CD14-positive monocyte (primary cell): ENCODE measurements around the gene MAP1LC3A. TPM values are rescaled to one million over a fixed set of nuclear protein-coding genes. Genes with fewer than 3 reads are reported as not detected.

Experiments
- DNase-seq, 3 donors: peaks; one replicate each; pipeline ENCODE4 v3.0.0-alpha.2; 2011 to 2022
- H2AFZ ChIP-seq: 2 replicates; pipeline ENCODE4 v1.6.0; 2012; ENCODE audit warnings: mild to moderate bottlenecking, low read depth, low read length, inconsistent platforms; ENCODE audit not compliant: insufficient read depth, poor library complexity, severe bottlenecking
- H3K27ac ChIP-seq, 2 donors: 1 replicate in 1 of 2; 2 replicates in 1 of 2; pipeline ENCODE4 v1.5.1; 2012 to 2013; ENCODE audit warnings: low read length in 2 of 2, control low read depth in 1 of 2, inconsistent platforms in 1 of 2, low read depth in 1 of 2, mild to moderate bottlenecking in 1 of 2
- H3K27me3 ChIP-seq, 2 donors: one replicate each; pipeline versions ENCODE4 v1.6.0 to v1.6.1; 2011 to 2013; ENCODE audit warnings: low read length in 2 of 2; ENCODE audit not compliant: control insufficient read depth in 2 of 2, insufficient read depth in 2 of 2
- H3K36me3 ChIP-seq, 2 donors: replicated peaks in 1 of 2; 1 replicate in 1 of 2; 2 replicates in 1 of 2; pipeline versions ENCODE4 v1.5.1 to v1.6.1; 2012 to 2013; ENCODE audit warnings: low read length in 2 of 2, control low read depth in 1 of 2, inconsistent platforms in 1 of 2, mild to moderate bottlenecking in 1 of 2; ENCODE audit not compliant: insufficient read depth in 2 of 2, control insufficient read depth in 1 of 2
- H3K4me1 ChIP-seq, 2 donors: 1 replicate in 1 of 2; 2 replicates in 1 of 2; pipeline versions ENCODE4 v1.5.1 to v1.6.1; 2012 to 2013; ENCODE audit warnings: low read length in 2 of 2, control low read depth in 1 of 2, inconsistent platforms in 1 of 2, mild to moderate bottlenecking in 1 of 2, moderate library complexity in 1 of 2; ENCODE audit not compliant: insufficient read depth in 2 of 2, control insufficient read depth in 1 of 2
- H3K4me2 ChIP-seq: replicated peaks from 2 replicates; pipeline ENCODE3; 2012; ENCODE audit warnings: low read length, moderate library complexity, mild to moderate bottlenecking; ENCODE audit not compliant: poor library complexity, severe bottlenecking; ENCODE audit errors: extremely low read depth
- H3K4me3 ChIP-seq, 3 experiments: fragments of 200-600 bp in 1 of 3; sonication (generic) in 1 of 3; replicated peaks in 1 of 3; 1 replicate in 2 of 3; 2 replicates in 1 of 3; pipeline ENCODE4 v1.5.1; 2011 to 2013; ENCODE audit warnings: low read length in 3 of 3, mild to moderate bottlenecking in 3 of 3, control low read depth in 2 of 3, low read depth in 2 of 3, inconsistent platforms in 1 of 3, moderate library complexity in 1 of 3
- H3K79me2 ChIP-seq: 2 replicates; pipeline ENCODE4 v1.6.0; 2012; ENCODE audit warnings: mild to moderate bottlenecking, control low read depth, inconsistent platforms, low read length, moderate library complexity; ENCODE audit not compliant: insufficient read depth
- H3K9ac ChIP-seq: 2 replicates; pipeline ENCODE4 v1.6.0; 2017; ENCODE audit warnings: low read length, mild to moderate bottlenecking; ENCODE audit not compliant: insufficient read depth, poor library complexity, severe bottlenecking
- H3K9me3 ChIP-seq, 2 donors: replicated peaks in 1 of 2; 1 replicate in 1 of 2; 2 replicates in 1 of 2; pipeline versions ENCODE4 v1.5.1 to v1.6.1; 2012 to 2013; ENCODE audit warnings: low read length in 2 of 2, control low read depth in 1 of 2; ENCODE audit not compliant: control insufficient read depth in 1 of 2, insufficient read depth in 1 of 2
- H4K20me1 ChIP-seq: 2 replicates; pipeline ENCODE4 v1.6.0; 2012; ENCODE audit warnings: mild to moderate bottlenecking, low read length, control low read depth, moderate library complexity; ENCODE audit not compliant: insufficient read depth
- H3K27ac Mint-ChIP-seq, 7 donors: one replicate each; pipeline ENCODE4 v1.8.0; 2020; ENCODE audit warnings: mild to moderate bottlenecking in 7 of 7, mixed read lengths in 7 of 7, moderate library complexity in 6 of 7, inconsistent platforms in 2 of 7
- H3K27me3 Mint-ChIP-seq, 3 donors: one replicate each; pipeline ENCODE4 v1.8.0; 2021 to 2022; ENCODE audit warnings: low read depth in 3 of 3, mild to moderate bottlenecking in 3 of 3, mixed read lengths in 3 of 3, moderate library complexity in 3 of 3, inconsistent platforms in 1 of 3
- H3K36me3 Mint-ChIP-seq, 2 donors: one replicate each; pipeline ENCODE4 v1.8.0; 2020; ENCODE audit warnings: mixed read lengths in 2 of 2, inconsistent platforms in 1 of 2, mild to moderate bottlenecking in 1 of 2
- H3K4me1 Mint-ChIP-seq: one replicate; pipeline ENCODE4 v1.8.0; 2020; ENCODE audit warnings: mild to moderate bottlenecking, mixed read lengths
- H3K4me3 Mint-ChIP-seq, 2 donors: one replicate each; pipeline ENCODE4 v1.8.0; 2020; ENCODE audit warnings: mild to moderate bottlenecking in 2 of 2, mixed read lengths in 2 of 2, moderate library complexity in 1 of 2
- H3K9me3 Mint-ChIP-seq, 7 donors: one replicate each; pipeline ENCODE4 v1.8.0; 2020 to 2022; ENCODE audit warnings: mixed read lengths in 7 of 7, mild to moderate bottlenecking in 6 of 7, moderate library complexity in 6 of 7, inconsistent platforms in 2 of 7
- WGBS: methylation state at CpG from one replicate; pipeline ENCODE4 v1.1.5; 2013; ENCODE audit warnings: missing lambda C conversion rate; ENCODE audit not compliant: insufficient coverage; 5-methylcytosine and 5-hydroxymethylcytosine counted together
- intact Hi-C, 2 donors: fragments of 100-400 bp; cut with micrococcal nuclease; formaldehyde crosslinking; loops; one replicate each; pipeline versions ENCODE4 v1.15.0 to v1.15.1; 2023
- polyA plus RNA-seq, 3 donors: library from polyadenylated mRNA; depleted of rRNA in 1 of 3; unstranded in 2 of 3; stranded (reverse) in 1 of 3; fragments of 300-500 nt in 2 of 3; fragments of >200 nt in 1 of 3; fragmentation: Illumina TruSeq in 2 of 3; gene quantifications; 1 replicate in 2 of 3; 2 replicates in 1 of 3; pipeline ENCODE4 v1.2.3, GENCODE V29; 2012 to 2021
- TF ChIP-seq, protein P1 (sequence below): fragments of 200-600 bp; IDR thresholded peaks from one replicate; pipeline ENCODE4 v1.8.0; 2022; ENCODE audit warnings: antibody characterized with exemption, mild to moderate bottlenecking

MAP1LC3A gene
- polyA plus RNA-seq, 3 donors, result 2.5 to 7.7 (median 2.6) TPM

DNA sequence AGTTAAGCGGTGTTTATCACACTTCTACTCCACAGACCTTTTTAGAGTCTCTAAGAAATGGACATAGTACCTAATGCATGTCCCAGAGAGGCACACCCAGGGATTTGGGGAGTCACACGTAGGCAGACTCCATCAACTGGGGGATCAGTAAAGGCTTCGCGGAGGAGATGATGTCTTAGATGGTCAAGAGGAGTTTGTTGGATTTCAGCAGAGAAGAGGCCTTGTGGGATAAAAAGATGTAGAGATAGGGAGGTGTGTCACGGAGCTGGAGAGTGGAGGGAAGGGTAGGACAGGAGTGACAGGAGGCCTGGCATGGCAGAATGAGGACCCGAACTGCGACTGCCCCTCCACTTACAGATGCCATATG lies 33.2 kb upstream of the MAP1LC3A start:
- Histone ChIP-seq H3K79me2 (peaks cover 58% of the 10 kb centered on the region), H3K36me3 (peaks cover 42 to 90% of the 10 kb centered on the region in 2 donors), H3K27me3 (no peaks in the 10 kb centered on the region), H3K4me2 (no peak overlapping the region), H4K20me1 (peaks cover 85% of the 10 kb centered on the region), H3K9ac (no peak overlapping the region), H3K9me3 (no peaks in the 10 kb centered on the region), H3K27ac (peak overlapping the region in 1 of 2 donors; percentile 48), H3K4me3 (no peak overlapping the region), H3K4me1 (no peaks in the 10 kb centered on the region), H2AFZ (no peak overlapping the region)
- Mint-ChIP-seq H3K27ac (peak overlapping the region in 3 of 7 donors; percentile 43 to 59 (median 58)), H3K4me1 (peaks cover 7% of the 10 kb centered on the region), H3K4me3 (no peak overlapping the region), H3K36me3 (peaks cover 64 to 85% of the 10 kb centered on the region in 2 donors), H3K9me3 (no peaks in the 10 kb centered on the region), H3K27me3 (peaks cover 0 to 2% (median 0%) of the 10 kb centered on the region in 3 donors)
- intact Hi-C loops, result no loop called here
- TF ChIP-seq, protein P1, sequence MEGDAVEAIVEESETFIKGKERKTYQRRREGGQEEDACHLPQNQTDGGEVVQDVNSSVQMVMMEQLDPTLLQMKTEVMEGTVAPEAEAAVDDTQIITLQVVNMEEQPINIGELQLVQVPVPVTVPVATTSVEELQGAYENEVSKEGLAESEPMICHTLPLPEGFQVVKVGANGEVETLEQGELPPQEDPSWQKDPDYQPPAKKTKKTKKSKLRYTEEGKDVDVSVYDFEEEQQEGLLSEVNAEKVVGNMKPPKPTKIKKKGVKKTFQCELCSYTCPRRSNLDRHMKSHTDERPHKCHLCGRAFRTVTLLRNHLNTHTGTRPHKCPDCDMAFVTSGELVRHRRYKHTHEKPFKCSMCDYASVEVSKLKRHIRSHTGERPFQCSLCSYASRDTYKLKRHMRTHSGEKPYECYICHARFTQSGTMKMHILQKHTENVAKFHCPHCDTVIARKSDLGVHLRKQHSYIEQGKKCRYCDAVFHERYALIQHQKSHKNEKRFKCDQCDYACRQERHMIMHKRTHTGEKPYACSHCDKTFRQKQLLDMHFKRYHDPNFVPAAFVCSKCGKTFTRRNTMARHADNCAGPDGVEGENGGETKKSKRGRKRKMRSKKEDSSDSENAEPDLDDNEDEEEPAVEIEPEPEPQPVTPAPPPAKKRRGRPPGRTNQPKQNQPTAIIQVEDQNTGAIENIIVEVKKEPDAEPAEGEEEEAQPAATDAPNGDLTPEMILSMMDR, result no peak
- WGBS, result 100% methylated on average over 1 of the region's 7 CpGs
- DNase-seq, result no peak

DNA sequence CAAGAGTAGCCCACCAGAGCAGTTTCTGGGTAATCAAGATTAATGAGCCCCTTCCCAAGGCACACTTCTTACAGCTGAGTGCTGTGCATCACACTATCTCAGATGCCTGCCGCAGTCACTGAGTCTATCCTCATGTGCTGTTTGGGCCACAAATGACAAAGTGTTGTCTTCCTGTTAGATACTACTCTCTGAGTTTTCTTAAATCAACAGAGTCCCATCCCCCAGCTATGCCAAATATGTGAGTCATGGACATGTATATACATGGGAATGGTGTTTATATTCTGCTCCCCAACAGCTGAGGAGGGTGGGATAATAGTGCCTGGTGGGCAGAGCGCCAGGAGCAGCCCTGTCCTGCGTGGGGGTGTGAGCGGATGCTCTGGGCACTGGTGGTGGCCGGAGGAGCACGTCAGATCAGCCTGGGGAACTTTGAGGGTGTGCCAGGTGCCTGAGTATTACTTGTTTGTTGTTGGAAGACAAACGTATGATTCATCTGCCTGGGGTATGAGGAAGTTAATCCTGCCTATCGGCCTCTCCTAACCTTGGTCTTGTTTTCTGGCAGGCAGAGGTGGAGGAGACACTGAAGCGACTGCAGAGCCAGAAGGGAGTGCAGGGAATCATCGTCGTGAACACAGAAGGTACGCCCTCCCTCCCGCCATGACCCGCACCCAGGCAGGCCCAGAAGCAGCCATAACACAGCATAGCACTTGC lies 32.7 kb upstream of the MAP1LC3A start:
- Mint-ChIP-seq H3K27ac (peak overlapping the region in 2 of 7 donors; percentile 69 to 78), H3K27me3 (peaks cover 0 to 2% (median 0%) of the 10 kb centered on the region in 3 donors), H3K4me3 (no peak overlapping the region), H3K36me3 (peaks cover 69 to 86% of the 10 kb centered on the region in 2 donors), H3K4me1 (peaks cover 7% of the 10 kb centered on the region), H3K9me3 (no peaks in the 10 kb centered on the region)
- no peaks in the 10 kb centered on the region for H3K9me3 ChIP-seq
- peaks cover 86% of the 10 kb centered on the region for H4K20me1 ChIP-seq
- peaks cover 52% of the 10 kb centered on the region for H3K79me2 ChIP-seq
- H3K36me3 ChIP-seq, result peaks cover 48 to 92% of the 10 kb centered on the region in 2 donors
- no peaks in the 10 kb centered on the region for H3K4me1 ChIP-seq
- peak overlapping the region in 1 of 2 donors; percentile 48 for H3K27ac ChIP-seq
- H3K4me2 ChIP-seq, result no peak overlapping the region
- TF ChIP-seq, protein P1, result no peak
- no peak overlapping the region for H3K4me3 ChIP-seq
- WGBS, result 80% methylated on average over 10 of the region's 14 CpGs
- no peak overlapping the region for H2AFZ ChIP-seq
- intact Hi-C loops, result no loop called here
- DNase-seq, result peak in 1 of 3 donors; percentile 18
- H3K27me3 ChIP-seq, result no peaks in the 10 kb centered on the region
- no peak overlapping the region for H3K9ac ChIP-seq
